HFF-Myc (cell line): ENCODE results near the gene FOXI1.
"Not testable (repeated sequence)": the region's sequence is repeated elsewhere in the genome, so short reads cannot be mapped to it uniquely, and the experiment has no call there.

Experiments
- DNase-seq: peaks from one replicate; pipeline ENCODE4 v3.0.0-alpha.2; 2011; ENCODE audit warnings: low read depth; ENCODE audit errors: extremely low read depth
- H3K4me3 ChIP-seq: replicated peaks from 2 replicates; pipeline ENCODE4 v1.5.1; 2011; ENCODE audit warnings: low read depth, mild to moderate bottlenecking, control low read depth, low read length
- TF ChIP-seq, protein P1 (sequence below): IDR thresholded peaks from 2 replicates; pipeline ENCODE4 v1.5.1; 2012; ENCODE audit warnings: mild to moderate bottlenecking, low read depth, low read length, control low read depth; ENCODE audit errors: missing control alignments

FOXI1 gene

GRCh38 chr5:170132976-170133448, 27.3 kb downstream of the FOXI1 start:
- TF ChIP-seq, protein P1, sequence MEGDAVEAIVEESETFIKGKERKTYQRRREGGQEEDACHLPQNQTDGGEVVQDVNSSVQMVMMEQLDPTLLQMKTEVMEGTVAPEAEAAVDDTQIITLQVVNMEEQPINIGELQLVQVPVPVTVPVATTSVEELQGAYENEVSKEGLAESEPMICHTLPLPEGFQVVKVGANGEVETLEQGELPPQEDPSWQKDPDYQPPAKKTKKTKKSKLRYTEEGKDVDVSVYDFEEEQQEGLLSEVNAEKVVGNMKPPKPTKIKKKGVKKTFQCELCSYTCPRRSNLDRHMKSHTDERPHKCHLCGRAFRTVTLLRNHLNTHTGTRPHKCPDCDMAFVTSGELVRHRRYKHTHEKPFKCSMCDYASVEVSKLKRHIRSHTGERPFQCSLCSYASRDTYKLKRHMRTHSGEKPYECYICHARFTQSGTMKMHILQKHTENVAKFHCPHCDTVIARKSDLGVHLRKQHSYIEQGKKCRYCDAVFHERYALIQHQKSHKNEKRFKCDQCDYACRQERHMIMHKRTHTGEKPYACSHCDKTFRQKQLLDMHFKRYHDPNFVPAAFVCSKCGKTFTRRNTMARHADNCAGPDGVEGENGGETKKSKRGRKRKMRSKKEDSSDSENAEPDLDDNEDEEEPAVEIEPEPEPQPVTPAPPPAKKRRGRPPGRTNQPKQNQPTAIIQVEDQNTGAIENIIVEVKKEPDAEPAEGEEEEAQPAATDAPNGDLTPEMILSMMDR, result no peak
- H3K4me3 ChIP-seq, result no peak overlapping the region
- DNase-seq, result no peak

DNA sequence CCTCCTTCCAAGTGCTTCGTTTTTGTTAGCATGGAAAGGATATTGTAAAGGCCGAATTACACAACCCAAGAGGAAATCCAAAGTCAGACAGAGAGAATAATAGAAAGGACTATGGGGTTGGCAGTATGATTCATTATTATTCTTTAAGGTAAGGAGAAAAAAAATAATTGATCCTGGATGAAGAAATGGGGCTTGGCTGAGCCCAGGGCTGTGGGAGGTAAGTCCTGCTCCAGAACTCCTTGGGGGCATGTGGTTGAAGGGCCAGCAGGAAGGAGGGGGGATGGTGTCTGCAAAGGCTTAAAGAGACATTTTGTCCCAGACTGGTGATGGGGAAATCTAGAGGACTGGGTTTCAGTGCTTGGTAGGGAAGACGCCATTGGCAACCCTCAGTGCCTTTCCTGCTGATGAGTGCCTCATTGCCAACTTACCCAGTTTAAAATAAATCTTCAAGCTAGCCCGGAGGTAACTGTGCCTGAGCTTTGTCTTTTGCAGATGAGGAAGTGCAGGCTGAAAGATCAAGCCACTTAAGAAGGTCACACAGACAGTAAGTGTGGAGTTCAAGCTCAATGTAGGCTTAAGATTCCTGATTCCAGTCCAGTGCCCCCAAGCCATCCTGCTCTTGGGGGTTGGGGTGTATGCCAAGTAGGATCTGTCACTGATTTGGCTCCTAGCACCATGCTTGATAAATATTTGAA, 30.2 kb downstream of the FOXI1 start:
- no peak for DNase-seq
- no peak overlapping the region for H3K4me3 ChIP-seq
- TF ChIP-seq, protein P1, result no peak

DNA sequence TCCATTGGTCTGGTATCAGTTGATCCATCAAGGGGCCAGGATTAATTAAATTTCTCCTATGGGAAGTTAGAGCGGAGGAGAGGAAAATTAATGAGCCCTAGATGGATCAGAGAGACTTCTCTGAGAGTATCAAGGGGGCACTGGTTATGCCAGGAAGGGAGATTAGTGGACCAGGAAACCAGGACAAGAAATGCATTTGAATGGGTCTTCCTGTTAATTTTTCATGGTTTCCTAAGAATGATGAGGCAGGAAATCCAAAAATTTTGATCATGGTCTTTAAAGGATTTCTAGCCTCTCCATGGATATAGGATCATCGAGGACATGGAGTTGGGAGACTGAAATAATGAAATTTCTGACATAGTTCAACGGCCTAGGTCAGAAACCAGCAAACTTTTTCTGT, 30.8 kb downstream of the FOXI1 start:
- H3K4me3 ChIP-seq, result no peak overlapping the region
- TF ChIP-seq, protein P1, result no peak
- no peak for DNase-seq

GRCh38 chr5:170137694-170138214, 32.1 kb downstream of the FOXI1 start:
- TF ChIP-seq, protein P1, result no peak
- no peak for DNase-seq
- H3K4me3 ChIP-seq, result no peak overlapping the region

DNA sequence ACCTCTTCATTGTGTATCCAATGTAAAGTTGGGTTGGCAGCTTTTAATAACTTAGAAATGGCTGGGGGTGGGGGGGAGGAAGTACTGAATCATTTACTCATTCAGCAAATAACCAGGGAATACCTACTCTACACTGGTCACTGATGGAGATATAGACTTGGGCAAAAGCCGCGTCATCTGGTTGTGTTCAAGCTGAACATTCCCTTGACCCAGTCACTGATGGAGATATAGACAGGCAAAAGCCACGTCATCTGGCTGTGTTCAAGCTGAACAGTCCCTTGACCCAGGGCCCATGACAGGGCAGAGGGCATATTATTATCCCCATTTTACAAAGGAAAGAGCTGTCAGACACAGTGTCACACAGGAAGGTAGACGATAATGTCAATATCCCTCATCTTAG, 32.6 kb downstream of the FOXI1 start:
- no peak for DNase-seq

GRCh38 chr5:170139786-170140335, 34.2 kb downstream of the FOXI1 start:
- no peak for DNase-seq
- H3K4me3 ChIP-seq, result no peak overlapping the region
- TF ChIP-seq, protein P1, result no peak

More for the DNA sequence above, 32.6 kb downstream of the FOXI1 start:
- no peak overlapping the region for H3K4me3 ChIP-seq
- TF ChIP-seq, protein P1, result no peak

- not testable (repeated sequence) for H3K4me3 ChIP-seq, DNase-seq
Observed at GRCh38 chr5:170141196-170141595, 35.5 kb downstream of the FOXI1 start.
